Progenitor cell of endocrine pancreas (in vitro differentiated cells): ENCODE data around the gene MAST2. TPM values are rescaled to one million over a fixed set of nuclear protein-coding genes. Genes with fewer than 3 reads are reported as not detected.

ENCODE experiments used
- DNase-seq: peaks from one replicate; pipeline ENCODE4 v3.0.0; 2021; ENCODE audit warnings: low spot score; ENCODE audit not compliant: unreplicated experiment
- H3K27ac Mint-ChIP-seq: 2 replicates; pipeline ENCODE4 v1.8.0; 2021; ENCODE audit warnings: mild to moderate bottlenecking, moderate library complexity, mixed read lengths
- H3K27me3 Mint-ChIP-seq: 2 replicates; pipeline ENCODE4 v1.8.0; 2021; ENCODE audit warnings: mixed read lengths
- H3K36me3 Mint-ChIP-seq: 2 replicates; pipeline ENCODE4 v1.8.0; 2022; ENCODE audit warnings: mixed read lengths; ENCODE audit not compliant: insufficient read depth
- H3K4me1 Mint-ChIP-seq: 2 replicates; pipeline ENCODE4 v1.8.0; 2021; ENCODE audit warnings: low read depth, mixed read lengths
- H3K4me3 Mint-ChIP-seq: 2 replicates; pipeline ENCODE4 v1.8.0; 2021; ENCODE audit warnings: low read depth, mild to moderate bottlenecking, moderate library complexity, mixed read lengths
- H3K9me3 Mint-ChIP-seq: 2 replicates; pipeline ENCODE4 v1.8.0; 2021; ENCODE audit warnings: low read depth, mixed read lengths
- CTCF ChIP-seq: fragments of 200-600 bp; sonication (generic); IDR thresholded peaks from one replicate; pipeline ENCODE4 v1.5.0; 2021; ENCODE audit warnings: antibody characterized with exemption, mild to moderate bottlenecking; ENCODE audit not compliant: unreplicated experiment
- total RNA-seq: library from RNA; stranded (reverse); gene quantifications from 2 replicates; pipeline ENCODE4 v1.2.1, GENCODE V29; 2021

Gene MAST2
- total RNA-seq, 1 donor from 2014 or later: 47.8 TPM

- Mint-ChIP-seq H3K27me3 (peaks cover 2% of the 10 kb centered on the region), H3K9me3 (no peaks in the 10 kb centered on the region), H3K27ac (no peak overlapping the region), H3K36me3 (no peaks in the 10 kb centered on the region), H3K4me3 (no peak overlapping the region), H3K4me1 (no peaks in the 10 kb centered on the region)
- TF ChIP-seq CTCF: no peak
- DNase-seq: no peak
These were observed 13.8 kb upstream of the MAST2 start for GRCh38 chr1:45789601-45790000.

GRCh38 chr1:45792744-45793143 lies 10.7 kb upstream of the MAST2 start:
- Mint-ChIP-seq H3K4me1 (no peaks in the 10 kb centered on the region), H3K36me3 (no peaks in the 10 kb centered on the region), H3K9me3 (no peaks in the 10 kb centered on the region), H3K27ac (no peak overlapping the region), H3K27me3 (peaks cover 6% of the 10 kb centered on the region), H3K4me3 (no peak overlapping the region)
- TF ChIP-seq CTCF: no peak
- DNase-seq: no peak

- H3K4me1 Mint-ChIP-seq: no peaks in the 10 kb centered on the region
- H3K27ac Mint-ChIP-seq: no peak overlapping the region
- no peak for TF ChIP-seq CTCF
- peaks cover 6% of the 10 kb centered on the region for H3K27me3 Mint-ChIP-seq
- H3K9me3 Mint-ChIP-seq: no peaks in the 10 kb centered on the region
- no peak overlapping the region for H3K4me3 Mint-ChIP-seq
- H3K36me3 Mint-ChIP-seq: no peaks in the 10 kb centered on the region
- no peak for DNase-seq
These were observed 9.3 kb upstream of the MAST2 start for GRCh38 chr1:45793942-45794604.

GRCh38 chr1:45796381-45796780 lies 7.0 kb upstream of the MAST2 start:
- no peaks in the 10 kb centered on the region for H3K9me3 Mint-ChIP-seq
- no peak for TF ChIP-seq CTCF
- H3K27ac Mint-ChIP-seq: no peak overlapping the region
- no peaks in the 10 kb centered on the region for H3K36me3 Mint-ChIP-seq
- no peaks in the 10 kb centered on the region for H3K4me1 Mint-ChIP-seq
- DNase-seq: no peak
- H3K27me3 Mint-ChIP-seq: peaks cover 8% of the 10 kb centered on the region
- no peak overlapping the region for H3K4me3 Mint-ChIP-seq

- DNase-seq: no peak
These were observed 6.5 kb upstream of the MAST2 start for GRCh38 chr1:45796946-45797345.

More at GRCh38 chr1:45796946-45797345, 6.5 kb upstream of the MAST2 start:
- Mint-ChIP-seq H3K4me3 (no peak overlapping the region), H3K36me3 (no peaks in the 10 kb centered on the region), H3K27ac (no peak overlapping the region), H3K27me3 (peaks cover 10% of the 10 kb centered on the region), H3K9me3 (no peaks in the 10 kb centered on the region), H3K4me1 (no peaks in the 10 kb centered on the region)
- no peak for TF ChIP-seq CTCF
